ENCODE results near the gene AFMID. TPM values are rescaled to one million over a fixed set of nuclear protein-coding genes. Genes with fewer than 3 reads are reported as not detected.
A peak's percentile ranks its signal among the peaks of the same experiment; 100 is the strongest.

Gene AFMID
- total RNA-seq, 1 experiment from 2014 or later = 59.3 TPM

DNA sequence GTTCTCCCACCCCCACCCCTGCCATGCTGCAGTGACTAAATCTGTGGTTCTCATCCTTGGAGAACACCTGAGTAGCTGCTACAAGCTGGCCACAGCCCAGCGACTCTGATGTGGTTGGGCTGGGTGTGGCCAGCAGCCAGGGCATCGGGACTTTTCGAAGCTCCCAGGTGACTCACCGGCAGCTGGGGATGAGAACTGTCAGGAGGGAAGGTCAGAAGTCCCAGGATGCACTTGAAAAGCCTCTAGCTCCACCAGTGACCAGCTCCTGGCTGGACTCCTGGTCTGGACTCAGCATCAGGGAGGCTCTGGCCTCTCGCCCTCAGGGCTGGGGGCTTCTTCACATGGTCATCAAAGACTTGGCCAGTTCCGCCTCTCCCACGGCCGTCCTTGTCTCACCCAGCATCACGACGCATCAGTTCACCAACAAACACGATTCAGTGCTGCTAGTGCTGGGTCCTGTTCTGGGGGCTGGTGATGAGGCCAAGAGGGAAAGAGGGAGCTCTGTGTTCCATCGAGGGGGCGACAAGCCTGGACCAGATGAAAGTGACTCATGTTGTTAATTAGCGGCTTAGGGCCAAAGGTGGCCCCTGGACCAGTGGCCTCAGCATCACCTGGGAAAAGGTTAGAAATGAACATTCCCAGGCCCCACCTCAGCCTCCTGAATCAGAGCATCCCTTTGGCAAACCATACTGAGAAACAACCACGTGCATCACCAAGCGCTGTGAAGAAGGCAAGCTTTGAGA is 44.9 kb upstream of the AFMID start:
- no peak for DNase-seq (ENCODE audit: low read depth, low spot score)
- Histone ChIP-seq H3K4me1 (ENCODE audit: control insufficient read depth, insufficient read depth, low read length) (peaks cover 39% of the 10 kb centered on the region), H3K36me3 (ENCODE audit: control insufficient read depth, insufficient read depth, low read length) (no peaks in the 10 kb centered on the region), H3K9me3 (ENCODE audit: control insufficient read depth, insufficient read depth, low read depth, low read length) (no peaks in the 10 kb centered on the region), H3K27me3 (ENCODE audit: control insufficient read depth, insufficient read depth, low read length) (no peaks in the 10 kb centered on the region), H3K4me3 (ENCODE audit: low read depth in 2 of 2, low read length in 2 of 2) (0 out of 4 replicates have a peak overlapping the region, but pooled peaks of 1 of the 2 experiments have one; percentile 20), H3K27ac (ENCODE audit: low read length) (peak overlapping the region; percentile 49)
- no TSS peak for BruUV-seq (replicated peaks)
- in situ Hi-C loops (cut with HindIII; ENCODE audit: low pct_unique_long_range_greater_than_20kb, low sequenced_read_pairs) (no loop called here), intact Hi-C loops (cut with micrococcal nuclease; ENCODE audit: unreplicated experiment) (no loop called here)
- POLR2A ChIA-PET = interaction anchor here (1.2 kb wide), 1 partner anchor 27 kb away, joined by 3 read pairs; no protein-coding TSS in a partner anchor
- ATAC-seq = peak; percentile 2; the same call in 1 of the 2 replicates
- TF ChIP-seq, protein P1, sequence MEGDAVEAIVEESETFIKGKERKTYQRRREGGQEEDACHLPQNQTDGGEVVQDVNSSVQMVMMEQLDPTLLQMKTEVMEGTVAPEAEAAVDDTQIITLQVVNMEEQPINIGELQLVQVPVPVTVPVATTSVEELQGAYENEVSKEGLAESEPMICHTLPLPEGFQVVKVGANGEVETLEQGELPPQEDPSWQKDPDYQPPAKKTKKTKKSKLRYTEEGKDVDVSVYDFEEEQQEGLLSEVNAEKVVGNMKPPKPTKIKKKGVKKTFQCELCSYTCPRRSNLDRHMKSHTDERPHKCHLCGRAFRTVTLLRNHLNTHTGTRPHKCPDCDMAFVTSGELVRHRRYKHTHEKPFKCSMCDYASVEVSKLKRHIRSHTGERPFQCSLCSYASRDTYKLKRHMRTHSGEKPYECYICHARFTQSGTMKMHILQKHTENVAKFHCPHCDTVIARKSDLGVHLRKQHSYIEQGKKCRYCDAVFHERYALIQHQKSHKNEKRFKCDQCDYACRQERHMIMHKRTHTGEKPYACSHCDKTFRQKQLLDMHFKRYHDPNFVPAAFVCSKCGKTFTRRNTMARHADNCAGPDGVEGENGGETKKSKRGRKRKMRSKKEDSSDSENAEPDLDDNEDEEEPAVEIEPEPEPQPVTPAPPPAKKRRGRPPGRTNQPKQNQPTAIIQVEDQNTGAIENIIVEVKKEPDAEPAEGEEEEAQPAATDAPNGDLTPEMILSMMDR (IDR thresholded peaks at IDR 0.05) = no peak
- TF ChIP-seq SIN3A (IDR thresholded peaks at IDR 0.05; ENCODE audit: borderline replicate concordance, insufficient read depth, low read depth, low read length) (no peak), POLR2AphosphoS5 (IDR thresholded peaks at IDR 0.05; ENCODE audit: low read depth, low read length) (no peak), TCF7L2 (IDR thresholded peaks at IDR 0.05; ENCODE audit: low read depth, low read length) (peak; percentile 83)
- TF ChIP-seq, protein P2, sequence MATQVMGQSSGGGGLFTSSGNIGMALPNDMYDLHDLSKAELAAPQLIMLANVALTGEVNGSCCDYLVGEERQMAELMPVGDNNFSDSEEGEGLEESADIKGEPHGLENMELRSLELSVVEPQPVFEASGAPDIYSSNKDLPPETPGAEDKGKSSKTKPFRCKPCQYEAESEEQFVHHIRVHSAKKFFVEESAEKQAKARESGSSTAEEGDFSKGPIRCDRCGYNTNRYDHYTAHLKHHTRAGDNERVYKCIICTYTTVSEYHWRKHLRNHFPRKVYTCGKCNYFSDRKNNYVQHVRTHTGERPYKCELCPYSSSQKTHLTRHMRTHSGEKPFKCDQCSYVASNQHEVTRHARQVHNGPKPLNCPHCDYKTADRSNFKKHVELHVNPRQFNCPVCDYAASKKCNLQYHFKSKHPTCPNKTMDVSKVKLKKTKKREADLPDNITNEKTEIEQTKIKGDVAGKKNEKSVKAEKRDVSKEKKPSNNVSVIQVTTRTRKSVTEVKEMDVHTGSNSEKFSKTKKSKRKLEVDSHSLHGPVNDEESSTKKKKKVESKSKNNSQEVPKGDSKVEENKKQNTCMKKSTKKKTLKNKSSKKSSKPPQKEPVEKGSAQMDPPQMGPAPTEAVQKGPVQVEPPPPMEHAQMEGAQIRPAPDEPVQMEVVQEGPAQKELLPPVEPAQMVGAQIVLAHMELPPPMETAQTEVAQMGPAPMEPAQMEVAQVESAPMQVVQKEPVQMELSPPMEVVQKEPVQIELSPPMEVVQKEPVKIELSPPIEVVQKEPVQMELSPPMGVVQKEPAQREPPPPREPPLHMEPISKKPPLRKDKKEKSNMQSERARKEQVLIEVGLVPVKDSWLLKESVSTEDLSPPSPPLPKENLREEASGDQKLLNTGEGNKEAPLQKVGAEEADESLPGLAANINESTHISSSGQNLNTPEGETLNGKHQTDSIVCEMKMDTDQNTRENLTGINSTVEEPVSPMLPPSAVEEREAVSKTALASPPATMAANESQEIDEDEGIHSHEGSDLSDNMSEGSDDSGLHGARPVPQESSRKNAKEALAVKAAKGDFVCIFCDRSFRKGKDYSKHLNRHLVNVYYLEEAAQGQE (IDR thresholded peaks at IDR 0.05; ENCODE audit: insufficient read depth in 1 of 2, low read depth in 2 of 2, low read length in 1 of 2) = no peak
- CTCF ChIA-PET = interaction anchor here (1.2 kb wide), 1 partner anchor 57 kb away, joined by 3 read pairs; no protein-coding TSS in a partner anchor

DNA sequence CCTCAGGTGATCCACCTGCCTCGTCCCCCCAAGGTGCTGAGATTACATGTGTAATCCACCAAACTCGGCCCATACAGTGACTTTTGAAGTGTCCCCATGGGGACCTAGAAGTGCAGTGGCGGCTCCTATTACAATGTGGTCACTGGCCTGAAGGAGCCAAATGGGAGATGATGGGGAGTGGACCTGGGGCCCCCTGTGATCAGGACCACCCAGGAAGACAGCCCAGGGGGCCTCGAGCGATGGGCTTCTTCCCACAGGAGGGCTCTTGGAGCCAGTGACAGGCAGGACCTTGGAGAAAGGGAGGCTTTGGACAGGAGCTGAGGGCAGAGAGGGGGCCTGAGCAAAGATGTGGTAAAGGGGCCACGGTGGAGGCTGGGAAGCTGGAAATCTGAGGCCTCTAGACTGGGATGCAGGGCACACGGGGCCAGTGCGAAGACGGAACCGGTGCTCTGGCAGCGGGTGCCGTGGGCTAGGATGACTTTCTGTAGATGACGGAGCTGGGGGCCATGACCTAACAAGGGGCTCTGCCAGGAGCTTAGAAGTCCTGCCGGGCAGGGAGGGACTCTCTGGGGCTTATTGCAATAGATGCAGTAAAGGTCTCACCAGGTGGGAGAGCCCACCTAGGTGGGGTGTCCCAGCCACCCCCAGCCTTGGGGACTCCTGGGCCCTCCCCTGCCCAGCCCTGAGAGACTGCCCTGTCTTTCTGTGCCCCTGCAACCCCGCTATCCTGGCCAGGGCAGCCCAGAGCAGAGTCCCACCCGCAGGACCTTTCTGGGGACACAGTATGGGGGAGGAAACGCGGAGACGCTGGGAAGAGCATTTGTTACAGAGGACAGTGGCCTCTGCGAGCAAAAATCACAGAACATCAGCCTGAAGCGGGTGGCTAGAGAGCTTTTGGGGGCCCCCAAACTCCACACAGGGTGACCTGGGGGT is 43.7 kb upstream of the AFMID start:
- ChIA-PET CTCF (interaction anchor here (1.2 kb wide), 1 partner anchor 59 kb away, joined by 3 read pairs; no protein-coding TSS in a partner anchor), POLR2A (interaction anchor here (0.5 to 1.2 kb wide), 3 partner anchors 21 to 139 kb away, joined by 3 read pairs; no protein-coding TSS in a partner anchor)
- no peak for ATAC-seq
- in situ Hi-C loops (cut with HindIII; ENCODE audit: low pct_unique_long_range_greater_than_20kb, low sequenced_read_pairs) = no loop called here
- TF ChIP-seq SIN3A (IDR thresholded peaks at IDR 0.05; ENCODE audit: borderline replicate concordance, insufficient read depth, low read depth, low read length) = no peak
- TF ChIP-seq, protein P1 (IDR thresholded peaks at IDR 0.05) = no peak
- no peak for DNase-seq (ENCODE audit: low read depth, low spot score)
- H3K27me3 ChIP-seq (ENCODE audit: control insufficient read depth, insufficient read depth, low read length) = no peaks in the 10 kb centered on the region
- H3K4me3 ChIP-seq (ENCODE audit: low read depth in 2 of 2, low read length in 2 of 2) = no peak overlapping the region
- no TSS peak for BruUV-seq (replicated peaks)
- H3K27ac ChIP-seq (ENCODE audit: low read length) = peak overlapping the region; percentile 76
- no peaks in the 10 kb centered on the region for H3K36me3 ChIP-seq (ENCODE audit: control insufficient read depth, insufficient read depth, low read length)
- peaks cover 39% of the 10 kb centered on the region for H3K4me1 ChIP-seq (ENCODE audit: control insufficient read depth, insufficient read depth, low read length)
- H3K9me3 ChIP-seq (ENCODE audit: control insufficient read depth, insufficient read depth, low read depth, low read length) = no peaks in the 10 kb centered on the region
- intact Hi-C loops (cut with micrococcal nuclease; ENCODE audit: unreplicated experiment) = no loop called here
